HEK293T (cell line): Measurements from ENCODE around the gene BBS9.

Experiments used
- FOXM1 ChIP-seq: fragments of 450-650 bp; IDR thresholded peaks from 2 replicates; pipeline ENCODE4 v1.6.1; 2017; ENCODE audit warnings: mild to moderate bottlenecking, borderline replicate concordance
- SP1 ChIP-seq: fragments of 450-650 bp; IDR thresholded peaks from 2 replicates; pipeline ENCODE4 v1.6.1; 2017
- TARDBP ChIP-seq: fragments of 450-650 bp; IDR thresholded peaks from 2 replicates; pipeline ENCODE4 v1.6.1; 2016

- TF ChIP-seq TARDBP = no peak
- TF ChIP-seq FOXM1 = no peak
- TF ChIP-seq SP1 = no peak
Observed at GRCh38 chr7:33220231-33220630, 90.9 kb downstream of the BBS9 start.
